Measurements from ENCODE around the gene SORL1-AS1.

Gene SORL1-AS1

GRCh38 chr11:121421149-121421901 lies 31.4 kb downstream of the SORL1-AS1 start:
- no peaks in the 10 kb centered on the region for H3K9me3 ChIP-seq
- 45% methylated on average over 4 of the region's 4 CpGs for WGBS (ENCODE audit: low lambda C conversion rate)
- no peak overlapping the region for H3K4me3 ChIP-seq (ENCODE audit: low read depth in 2 of 2, low read length in 1 of 2)
- no peaks in the 10 kb centered on the region for H3K9me2 ChIP-seq
- peaks cover under 1% of the 10 kb centered on the region; the same call in 1 of the 2 replicates for H3K27me3 ChIP-seq (ENCODE audit: insufficient read depth)
- H3K4me2 ChIP-seq, result no peak overlapping the region
- no peak overlapping the region for H3K27ac ChIP-seq (ENCODE audit: low read depth in 2 of 2, low read length in 1 of 2)
- DNase-seq, result no peak
- CTCF ChIA-PET, result no interaction called here
- no peak overlapping the region for H2AFZ ChIP-seq (ENCODE audit: low read depth)
- H3K36me3 ChIP-seq (replicated peaks in 1 of 2; ENCODE audit: control insufficient read depth in 1 of 2, insufficient read depth in 2 of 2, low read length in 1 of 2), result no peaks in the 10 kb centered on the region
- no peaks in the 10 kb centered on the region for H3F3A ChIP-seq (replicated peaks; ENCODE audit: insufficient read depth)
- H4K20me1 ChIP-seq (ENCODE audit: insufficient read depth), result no peaks in the 10 kb centered on the region
- H3K79me2 ChIP-seq (ENCODE audit: insufficient read depth), result no peaks in the 10 kb centered on the region
- TF ChIP-seq, protein P1, sequence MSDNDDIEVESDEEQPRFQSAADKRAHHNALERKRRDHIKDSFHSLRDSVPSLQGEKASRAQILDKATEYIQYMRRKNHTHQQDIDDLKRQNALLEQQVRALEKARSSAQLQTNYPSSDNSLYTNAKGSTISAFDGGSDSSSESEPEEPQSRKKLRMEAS (IDR thresholded peaks at IDR 0.05; ENCODE audit: low read depth), result no peak
- TF ChIP-seq USF1 (IDR thresholded peaks at IDR 0.05; ENCODE audit: borderline replicate concordance, low read depth), result no peak
- no peak for TF ChIP-seq ZBTB33 (IDR thresholded peaks at IDR 0.05; ENCODE audit: borderline replicate concordance, low read depth)
- no peak for TF ChIP-seq USF2 (IDR thresholded peaks at IDR 0.05; ENCODE audit: borderline replicate concordance, low read depth, low read length)
- no peak for TF ChIP-seq YY1 (IDR thresholded peaks at IDR 0.05; ENCODE audit: low read depth)
- TF ChIP-seq NFIC (IDR thresholded peaks at IDR 0.05; ENCODE audit: borderline replicate concordance), result no peak
- TF ChIP-seq NRF1 (IDR thresholded peaks at IDR 0.05; ENCODE audit: low read depth, low read length), result no peak
- TF ChIP-seq MXI1 (IDR thresholded peaks at IDR 0.05; ENCODE audit: low read depth, low read length), result no peak
- TF ChIP-seq RXRA (IDR thresholded peaks at IDR 0.05; ENCODE audit: borderline replicate concordance, low read depth), result no peak
- no peak for TF ChIP-seq POLR2AphosphoS5 (IDR thresholded peaks at IDR 0.05; ENCODE audit: low read depth, low read length)
- TF ChIP-seq TCF12 (IDR thresholded peaks at IDR 0.05), result no peak
- no peak for TF ChIP-seq RCOR1 (IDR thresholded peaks at IDR 0.05; ENCODE audit: low read length)
- TF ChIP-seq, protein P2, sequence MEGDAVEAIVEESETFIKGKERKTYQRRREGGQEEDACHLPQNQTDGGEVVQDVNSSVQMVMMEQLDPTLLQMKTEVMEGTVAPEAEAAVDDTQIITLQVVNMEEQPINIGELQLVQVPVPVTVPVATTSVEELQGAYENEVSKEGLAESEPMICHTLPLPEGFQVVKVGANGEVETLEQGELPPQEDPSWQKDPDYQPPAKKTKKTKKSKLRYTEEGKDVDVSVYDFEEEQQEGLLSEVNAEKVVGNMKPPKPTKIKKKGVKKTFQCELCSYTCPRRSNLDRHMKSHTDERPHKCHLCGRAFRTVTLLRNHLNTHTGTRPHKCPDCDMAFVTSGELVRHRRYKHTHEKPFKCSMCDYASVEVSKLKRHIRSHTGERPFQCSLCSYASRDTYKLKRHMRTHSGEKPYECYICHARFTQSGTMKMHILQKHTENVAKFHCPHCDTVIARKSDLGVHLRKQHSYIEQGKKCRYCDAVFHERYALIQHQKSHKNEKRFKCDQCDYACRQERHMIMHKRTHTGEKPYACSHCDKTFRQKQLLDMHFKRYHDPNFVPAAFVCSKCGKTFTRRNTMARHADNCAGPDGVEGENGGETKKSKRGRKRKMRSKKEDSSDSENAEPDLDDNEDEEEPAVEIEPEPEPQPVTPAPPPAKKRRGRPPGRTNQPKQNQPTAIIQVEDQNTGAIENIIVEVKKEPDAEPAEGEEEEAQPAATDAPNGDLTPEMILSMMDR (IDR thresholded peaks at IDR 0.05), result no peak
- TF ChIP-seq ELF1 (IDR thresholded peaks at IDR 0.05), result no peak
- no peak overlapping the region for H3K9ac ChIP-seq
- POLR2A ChIA-PET, result no interaction called here
- no peaks in the 10 kb centered on the region; a peak in 1 of 4 replicates for H3K4me1 ChIP-seq (ENCODE audit: control insufficient read depth in 1 of 2, insufficient read depth in 2 of 2, low read depth in 1 of 2, low read length in 1 of 2)

All from SK-N-SH (cell line).